NCI-H345 treated with DMSO at 0.1 percent for 48 hours (cell line): ENCODE data around the gene PCBP3.
A peak's percentile ranks its signal among the peaks of the same experiment; 100 is the strongest.
"Not testable (repeated sequence)": the region's sequence is repeated elsewhere in the genome, so short reads cannot be mapped to it uniquely, and the experiment has no call there.

Experiments
- DNase-seq: peaks from one replicate; lab custom pipeline; 2025; ENCODE audit not compliant: unreplicated experiment; lab: John Stamatoyannopoulos, UW

The PCBP3 gene

DNA sequence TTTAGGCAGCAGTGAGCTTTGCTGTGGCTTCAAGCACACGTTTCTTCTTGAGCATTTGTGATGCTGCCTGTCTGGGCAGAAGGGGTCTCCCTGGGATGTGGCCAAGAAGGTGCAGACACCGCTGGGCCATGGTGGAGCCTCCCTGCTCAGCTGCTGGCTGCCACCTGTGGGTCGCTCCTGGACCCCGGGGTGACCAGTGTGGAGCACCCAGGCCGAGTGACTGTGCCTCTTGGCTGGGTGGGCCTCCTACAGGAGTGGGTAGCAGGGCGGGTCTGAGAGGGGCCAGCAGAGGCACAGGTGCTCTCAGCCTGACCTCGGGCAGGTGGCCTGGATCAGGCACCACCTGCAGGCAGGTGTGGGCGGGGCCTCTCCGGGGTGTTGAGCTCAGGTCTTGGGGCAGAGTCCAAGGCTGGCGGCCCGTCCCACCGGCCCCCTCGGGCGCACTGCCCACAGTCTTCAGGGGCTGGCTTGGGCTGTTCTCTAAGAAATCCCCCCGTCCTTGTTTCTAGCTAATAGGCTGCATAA, 296.1 kb downstream of the PCBP3 start:
- DNase-seq, result no peak

DNA sequence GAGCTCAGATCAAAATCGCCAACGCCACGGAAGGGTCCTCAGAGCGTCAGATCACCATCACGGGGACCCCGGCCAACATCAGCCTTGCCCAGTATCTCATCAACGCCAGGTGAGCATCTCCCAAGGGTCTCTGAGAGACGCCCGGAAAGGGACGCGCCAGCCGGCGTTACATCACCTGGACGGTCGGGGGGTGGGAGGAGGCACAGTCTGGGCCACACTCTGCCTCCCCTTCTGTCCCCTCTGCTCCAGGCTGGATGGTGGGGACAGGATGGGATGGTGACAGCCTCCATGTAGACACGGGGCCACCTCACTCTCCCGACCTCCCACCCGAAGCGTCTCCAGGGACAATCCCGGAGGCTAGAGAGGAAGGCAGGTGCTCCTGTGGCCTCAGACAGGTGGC, 296.6 kb downstream of the PCBP3 start:
- no peak for DNase-seq

DNA sequence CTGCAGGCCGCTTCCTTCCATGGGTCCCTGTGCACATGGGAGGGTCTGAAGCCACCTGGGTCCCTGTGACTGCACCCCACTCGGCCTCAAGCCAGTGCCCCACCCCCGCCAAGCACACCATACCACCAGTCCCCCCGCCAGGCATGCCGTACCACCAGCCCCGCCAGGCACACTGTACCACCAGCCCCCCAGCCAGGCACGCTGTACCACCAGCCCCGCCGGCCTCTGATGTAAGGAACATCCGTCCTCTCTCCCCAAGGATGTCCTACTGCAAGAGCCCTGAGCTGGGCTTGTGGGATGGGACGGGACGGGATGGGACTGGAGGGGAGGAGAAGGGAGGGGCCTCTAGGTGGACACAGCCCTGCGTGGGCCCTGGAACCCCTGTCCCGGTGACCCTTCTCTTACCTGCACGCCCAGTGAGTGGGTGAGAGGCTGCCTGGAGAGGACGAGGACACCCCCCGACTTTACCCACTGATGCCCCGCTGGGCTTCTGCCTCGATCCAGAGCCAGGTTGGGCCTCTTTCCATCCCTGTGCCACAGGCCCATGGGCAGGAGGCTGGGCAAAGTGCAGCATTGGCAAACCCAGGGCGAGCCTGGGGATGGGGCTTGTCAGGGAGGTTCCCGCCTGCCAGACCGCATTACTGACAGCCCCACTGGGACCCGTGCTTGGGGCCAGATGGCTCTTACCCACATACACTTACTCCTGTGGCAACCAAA, 297.3 kb downstream of the PCBP3 start:
- no peak for DNase-seq

DNA sequence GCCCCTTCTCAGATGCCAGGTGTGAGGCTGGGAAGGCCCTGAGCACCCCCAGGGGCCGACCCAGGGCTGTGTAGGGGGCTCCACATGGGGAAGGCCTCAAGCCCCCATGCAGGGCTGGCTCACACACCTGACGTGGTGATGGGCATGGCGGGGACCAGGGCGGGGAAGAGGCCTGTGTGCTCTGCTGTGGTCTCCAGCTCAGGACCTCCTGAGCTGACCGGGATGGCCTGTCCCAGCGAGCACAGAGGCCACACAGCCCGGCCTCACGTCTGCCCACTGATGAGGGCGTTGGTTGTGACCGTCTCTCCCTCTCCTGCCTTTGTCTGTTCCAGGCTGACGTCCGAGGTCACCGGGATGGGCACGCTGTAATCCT, 297.8 kb downstream of the PCBP3 start:
- DNase-seq, result no peak

DNA sequence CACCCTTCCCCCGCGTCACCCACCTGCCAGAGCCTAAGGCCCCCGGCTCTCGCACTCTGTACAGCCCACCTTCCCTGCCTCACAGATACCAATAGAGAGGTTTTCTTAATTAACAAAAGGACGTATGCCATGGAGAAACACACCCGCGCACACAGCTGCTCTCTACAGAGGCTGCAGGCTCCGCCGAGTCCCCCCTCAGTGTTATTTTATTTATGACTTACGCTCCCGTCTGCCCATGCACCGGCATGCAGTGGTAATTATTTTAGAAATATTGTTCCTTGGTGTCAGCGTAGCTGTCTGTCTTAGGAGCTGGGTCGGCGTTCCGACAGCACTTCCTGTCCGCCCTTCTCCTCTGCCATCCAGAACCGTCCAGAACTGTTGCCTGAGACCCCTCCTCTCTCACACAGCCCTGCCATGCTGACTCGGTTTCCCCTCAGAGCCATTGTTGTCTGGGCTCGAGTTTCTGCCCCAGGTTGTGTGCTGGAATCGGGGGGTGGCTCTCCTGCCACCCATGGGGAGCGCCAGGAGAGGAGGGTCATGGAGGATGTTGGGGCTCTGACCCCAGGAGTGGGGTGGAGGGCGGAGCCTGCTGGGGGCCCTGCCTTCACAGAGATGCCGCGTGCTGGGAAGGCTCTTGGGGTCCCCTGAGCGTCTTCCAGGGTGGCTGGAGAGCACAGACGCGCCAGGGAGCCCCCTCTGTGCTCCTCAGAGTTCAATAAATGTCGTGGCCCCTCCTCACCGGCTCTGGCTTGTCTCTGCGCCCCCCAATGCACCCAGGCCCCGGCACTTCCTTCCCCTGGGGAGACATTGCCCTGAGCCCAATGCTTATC, 298.4 kb downstream of the PCBP3 start:
- no peak for DNase-seq

DNA sequence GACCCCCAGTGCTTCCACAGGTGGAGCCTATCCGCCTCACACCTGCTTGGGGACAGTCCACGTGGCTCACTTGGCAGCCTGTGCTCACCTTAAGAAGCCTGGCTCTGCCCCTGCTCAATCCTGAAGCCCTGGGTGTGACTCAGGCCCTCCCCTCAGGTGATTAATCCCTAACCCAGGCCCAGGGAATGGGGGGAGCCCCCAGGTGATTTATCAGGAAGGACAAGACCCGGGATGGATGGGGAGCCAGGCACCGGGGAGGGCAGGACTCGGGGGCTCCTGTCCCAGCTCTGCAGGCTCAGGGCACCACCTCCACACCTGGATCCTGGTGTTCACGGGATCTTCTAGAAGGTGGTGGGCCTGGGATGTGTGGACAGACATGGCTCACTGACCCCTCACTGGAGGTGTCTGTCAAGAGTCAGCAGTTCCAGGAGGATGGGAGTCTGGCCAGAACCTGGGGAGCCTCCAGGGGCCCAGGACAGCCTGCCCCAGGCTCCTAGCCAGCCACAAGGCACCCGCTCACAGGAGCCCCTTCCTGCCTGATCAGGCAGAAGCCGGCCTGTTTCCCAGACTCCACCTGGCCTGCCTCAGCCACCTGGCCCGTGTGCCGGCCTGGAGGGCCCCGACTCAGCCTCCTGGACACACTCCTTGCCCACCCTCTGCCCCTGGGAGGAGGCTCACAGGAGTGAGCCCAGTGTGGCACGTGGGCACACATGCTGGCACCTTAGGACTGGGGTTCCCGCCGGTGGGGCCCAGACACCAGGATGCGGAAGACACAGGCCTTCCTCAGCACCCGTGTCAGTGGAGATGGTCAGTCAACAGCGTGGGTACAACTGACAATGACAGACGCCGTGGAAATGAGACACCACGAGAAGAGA, 299.5 kb downstream of the PCBP3 start:
- no peak for DNase-seq

DNA sequence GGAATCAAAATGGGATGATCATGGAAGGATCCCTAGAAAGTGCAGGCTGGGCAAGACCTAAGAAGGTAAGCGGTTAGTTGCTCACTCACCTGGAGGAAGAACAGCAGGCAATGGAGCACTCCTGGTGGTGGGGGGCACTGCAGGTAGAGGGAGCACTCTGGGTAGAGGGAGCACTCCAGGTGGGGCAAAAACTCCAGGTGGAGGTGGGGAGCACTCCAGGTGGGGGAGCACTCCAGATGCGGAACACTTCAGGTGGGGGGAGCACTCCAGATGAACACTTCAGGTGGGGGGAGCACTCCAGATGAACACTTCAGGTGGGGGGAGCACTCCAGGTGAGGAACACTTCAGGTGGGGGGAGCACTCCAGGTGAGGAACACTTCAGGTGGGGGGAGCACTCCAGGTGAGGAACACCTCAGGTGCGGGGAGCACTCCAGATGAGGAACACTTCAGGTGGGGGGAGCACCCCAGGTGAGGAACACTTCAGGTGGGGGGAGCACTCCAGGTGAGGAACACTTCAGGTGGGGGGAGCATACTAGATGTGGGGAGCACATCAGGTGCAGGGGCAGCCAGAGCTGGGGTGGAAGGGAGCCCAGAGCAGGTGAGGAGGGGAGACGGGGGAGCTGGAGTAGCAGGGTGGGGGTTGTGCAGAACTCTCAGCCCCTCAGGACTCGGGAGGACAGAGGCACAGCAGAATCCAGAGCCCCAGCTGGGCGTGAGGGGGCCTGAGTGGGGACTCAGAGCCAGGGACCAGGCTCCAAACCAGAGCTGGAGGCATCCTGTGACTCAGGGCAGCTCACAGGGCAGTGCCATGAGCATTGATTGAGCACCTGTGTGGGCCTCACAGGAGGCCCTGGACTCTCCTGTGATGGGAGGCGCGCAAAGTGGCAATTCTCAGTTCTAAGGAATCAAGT, 300.4 kb downstream of the PCBP3 start:
- no peak for DNase-seq

DNA sequence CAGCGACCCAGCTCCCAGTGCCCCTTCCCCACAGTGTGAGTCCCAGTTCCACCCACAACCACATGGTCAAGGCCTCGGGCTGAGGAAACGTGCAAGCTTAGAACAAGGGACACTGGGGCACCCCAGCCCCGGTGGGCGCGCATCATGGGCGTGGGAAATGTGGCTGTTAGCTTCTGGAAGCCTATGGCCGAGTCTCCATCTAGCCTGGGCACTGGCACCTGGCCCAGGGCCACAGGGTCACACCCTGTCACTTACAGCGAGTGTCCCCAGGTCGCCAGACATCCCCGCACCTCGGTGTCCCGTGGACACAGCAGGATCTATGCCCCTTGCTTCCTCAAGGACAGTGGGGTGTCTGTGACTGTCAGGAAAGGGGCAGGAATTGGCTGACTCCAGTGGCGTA, 301.1 kb downstream of the PCBP3 start:
- DNase-seq, result no peak

DNA sequence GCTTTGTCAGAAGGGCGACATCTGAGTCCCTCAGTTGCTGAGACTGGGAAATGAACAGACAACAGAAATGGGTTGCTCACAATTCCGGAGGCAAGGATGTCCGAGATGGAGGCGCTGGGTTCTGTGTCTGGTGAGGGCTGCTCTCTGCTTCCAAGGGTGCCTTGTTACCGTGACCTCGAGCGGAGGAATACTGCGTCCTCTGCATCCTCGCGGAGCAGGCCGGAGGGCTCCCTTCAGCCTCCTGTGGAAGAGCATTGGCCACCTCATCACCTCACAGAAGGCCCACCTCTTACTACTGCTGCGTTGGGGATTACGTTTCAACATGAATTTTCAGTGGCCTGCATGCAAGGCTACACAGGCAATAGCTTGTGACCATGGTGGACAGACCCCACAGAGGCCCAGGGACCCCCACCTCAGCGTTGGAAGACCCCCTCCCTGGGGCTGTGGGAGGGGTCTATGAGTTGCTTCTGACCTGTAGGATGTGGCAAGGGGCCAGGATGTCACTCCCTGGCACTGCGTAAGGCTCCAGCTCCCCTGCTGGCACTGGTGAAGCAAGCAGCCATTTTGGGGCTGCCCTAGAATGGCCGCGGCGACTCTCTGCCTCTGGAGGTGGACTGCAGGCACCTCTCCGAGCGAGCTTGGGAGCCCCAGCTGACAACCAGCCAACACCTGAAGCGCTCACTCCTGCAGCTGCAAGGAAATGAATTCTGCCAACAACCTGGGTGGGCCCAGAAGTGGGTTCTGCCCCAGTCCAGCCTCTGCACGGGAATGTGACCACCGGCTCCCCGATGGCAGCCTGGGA, 301.7 kb downstream of the PCBP3 start:
- DNase-seq, result no peak

DNA sequence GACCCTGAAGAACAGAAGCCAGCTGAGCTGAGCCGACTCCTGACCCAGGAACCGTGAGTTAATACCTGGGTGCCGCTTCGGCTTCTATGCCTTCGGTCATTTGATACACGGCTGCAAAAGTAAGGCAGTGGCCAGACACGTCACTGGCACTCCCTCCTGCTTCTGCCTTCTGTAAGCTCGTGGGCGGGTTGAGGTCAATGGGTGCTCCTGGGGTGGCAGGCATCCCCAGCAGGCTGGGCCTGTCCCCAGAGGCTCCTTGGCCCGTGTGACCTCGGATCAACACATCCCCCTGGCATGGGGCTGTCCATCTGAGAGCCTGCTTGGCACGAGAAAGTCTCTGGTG, 302.3 kb downstream of the PCBP3 start:
- DNase-seq, result no peak

DNA sequence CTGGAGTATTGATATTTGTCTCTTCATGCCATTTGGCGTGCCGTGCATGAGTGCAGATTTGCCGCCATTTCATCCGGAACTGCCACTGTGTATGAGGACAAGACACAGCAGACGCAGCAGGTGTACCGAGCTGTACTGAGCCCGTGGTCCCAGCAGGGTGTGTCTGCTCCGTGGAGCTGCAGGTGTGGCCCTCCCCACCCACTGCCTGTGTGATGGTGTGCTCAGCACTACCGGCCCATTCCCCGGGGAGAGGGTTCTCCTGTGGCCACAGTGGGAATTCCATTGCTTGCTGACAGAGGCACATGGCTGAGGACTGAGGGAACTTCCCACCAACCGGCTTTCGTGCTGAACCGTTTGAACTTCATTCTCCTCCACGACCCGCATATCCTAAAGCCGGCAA, 303.8 kb downstream of the PCBP3 start:
- peak; percentile 3 for DNase-seq

DNA sequence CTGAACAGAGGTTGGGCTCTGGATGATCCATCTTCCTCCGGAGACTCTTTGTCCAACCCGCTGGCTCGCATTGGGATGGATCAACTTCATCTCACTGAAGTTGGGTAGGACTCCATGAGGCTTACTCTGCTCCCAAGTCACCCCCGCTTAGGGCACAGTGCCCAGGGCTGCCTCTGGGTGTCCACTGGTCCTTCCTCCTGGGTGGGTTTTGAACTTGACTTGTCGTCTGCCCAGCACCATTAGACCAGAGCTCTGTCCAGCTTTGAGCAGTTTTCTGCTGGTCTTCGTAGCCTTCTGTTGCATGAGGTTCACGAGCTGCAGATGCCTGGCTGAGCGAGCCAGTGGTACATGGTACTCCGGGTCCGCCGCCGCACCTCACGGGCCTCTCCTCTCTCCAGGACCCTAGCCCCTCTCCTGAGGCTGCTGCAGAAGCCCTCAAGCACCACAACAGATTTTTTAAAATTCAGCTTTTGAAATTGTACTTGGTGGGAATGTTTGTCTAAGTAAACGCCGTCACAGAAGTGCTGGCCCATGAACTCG, 304.3 kb downstream of the PCBP3 start:
- no peak for DNase-seq

DNA sequence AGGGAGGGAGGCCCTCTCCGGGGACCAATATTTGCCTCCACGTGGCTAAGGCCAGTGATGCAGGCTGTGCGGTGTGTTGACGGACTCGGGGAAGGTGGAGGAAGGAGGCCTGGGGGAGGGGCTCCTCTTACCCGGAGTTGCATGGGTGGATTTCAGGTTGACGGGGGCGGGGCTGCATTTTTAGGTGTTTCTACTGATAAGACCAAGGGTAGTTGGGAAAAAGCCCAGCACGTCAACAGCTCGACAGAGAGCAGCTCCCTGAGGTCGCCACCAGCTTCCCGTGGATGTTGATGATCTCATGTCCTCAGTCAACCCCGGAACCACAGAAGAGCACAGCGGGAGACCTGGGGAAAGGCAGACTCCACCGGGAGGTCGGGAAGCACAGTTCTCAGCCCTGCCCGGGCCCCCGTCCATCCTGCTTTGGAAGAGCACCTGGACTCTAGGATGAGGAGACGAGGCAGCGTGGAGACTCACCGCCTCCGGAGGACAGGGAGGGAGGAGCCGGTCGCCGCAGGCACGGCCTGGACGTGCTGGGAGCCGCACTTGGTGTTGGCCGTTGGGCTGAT, 305.1 kb downstream of the PCBP3 start:
- peak; percentile 13 for DNase-seq

DNA sequence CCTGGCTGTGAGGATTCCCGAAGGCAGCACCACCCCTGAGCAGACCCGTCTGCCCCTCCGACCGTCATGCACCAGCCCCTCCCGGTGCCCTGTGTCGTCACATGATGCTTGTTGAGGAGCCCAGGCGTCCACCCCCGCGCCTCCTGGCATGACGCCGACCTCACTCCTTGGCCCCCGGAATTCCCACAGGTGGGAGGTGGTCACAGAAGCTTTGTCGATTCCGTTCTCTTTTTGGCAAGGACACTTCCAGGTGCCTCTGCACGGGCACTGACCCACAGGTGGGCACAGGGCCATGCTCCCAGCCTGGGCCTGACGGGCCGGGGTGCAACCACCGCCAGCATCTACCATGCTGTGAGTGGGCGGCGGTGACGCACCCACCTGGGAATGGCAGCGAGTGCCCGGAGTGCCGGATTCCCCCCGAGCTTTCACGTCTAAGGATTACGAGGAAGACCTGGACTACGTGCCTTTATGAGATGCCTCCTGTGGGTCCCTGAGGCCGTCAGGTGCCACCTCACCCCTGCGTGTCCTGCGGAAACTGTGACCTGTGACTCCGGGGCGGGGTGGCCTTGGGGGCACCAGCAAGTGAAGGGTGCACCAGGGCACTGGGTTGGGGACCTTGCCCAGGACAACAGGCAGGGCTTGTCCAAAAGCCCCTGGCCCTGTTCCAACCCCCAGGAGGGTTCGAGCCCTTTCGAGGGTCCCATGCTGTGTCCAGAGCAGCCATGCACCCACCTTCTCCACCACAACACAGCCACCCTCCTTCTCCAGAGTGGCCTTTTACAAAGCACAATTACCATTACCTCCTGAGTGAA, 306.6 kb downstream of the PCBP3 start:
- no peak for DNase-seq

DNA sequence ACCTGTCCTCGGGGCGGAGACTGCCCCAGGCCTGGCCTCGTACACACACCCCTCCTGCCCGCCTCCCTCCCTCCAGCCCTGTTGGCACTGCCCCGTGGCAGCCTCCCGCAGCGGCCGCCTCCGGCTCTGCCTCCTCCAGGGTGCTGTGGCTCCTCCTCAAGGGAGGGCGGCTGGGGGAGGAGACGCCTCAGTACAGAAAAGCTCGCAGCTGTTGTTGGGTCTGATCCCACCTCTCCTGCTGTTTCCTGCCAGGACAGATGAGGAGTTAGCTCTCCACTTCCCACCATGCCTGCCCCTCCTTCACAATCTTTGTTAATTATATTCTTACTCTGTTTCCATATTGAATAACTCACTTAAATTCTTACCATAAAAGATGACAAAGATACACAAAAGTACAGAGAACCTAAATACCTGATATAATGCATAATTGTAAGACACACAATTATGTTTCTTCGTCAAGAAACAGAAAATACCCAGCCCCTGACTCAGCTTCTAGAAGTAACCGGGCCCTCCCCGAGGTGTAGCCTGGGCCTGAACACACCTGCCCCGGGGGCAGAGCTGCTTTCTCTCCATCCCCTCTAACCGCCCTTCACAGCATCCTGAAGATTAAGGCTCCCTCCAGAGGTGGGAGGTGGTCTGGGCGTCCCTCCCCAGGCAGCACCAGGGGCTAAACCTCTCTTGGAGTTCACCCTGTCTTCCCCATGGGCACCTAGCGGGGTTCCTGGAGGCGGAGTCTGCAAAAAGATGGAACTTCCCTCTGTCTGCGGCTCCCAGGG, 307.4 kb downstream of the PCBP3 start:
- DNase-seq, result peak; percentile 26

DNA sequence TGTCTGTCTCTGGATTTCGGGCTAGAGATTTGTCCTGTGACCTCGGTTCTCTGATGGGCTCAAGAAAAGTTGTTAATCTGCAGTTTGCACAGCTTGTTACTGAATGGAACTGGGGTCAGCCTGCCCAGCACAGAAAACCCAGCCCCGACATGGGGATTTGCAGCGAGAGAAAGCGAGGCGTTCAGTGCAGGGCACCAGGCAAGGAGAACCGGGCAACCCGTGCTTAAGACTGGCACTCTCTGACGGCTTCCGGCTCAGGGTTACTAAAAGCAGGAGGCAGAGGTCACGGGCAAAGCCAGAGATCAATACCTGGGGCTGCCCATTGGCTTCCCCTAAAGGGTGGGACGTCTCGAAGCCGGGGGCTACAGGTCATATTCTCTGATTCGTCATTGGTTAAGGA, 308.2 kb downstream of the PCBP3 start:
- DNase-seq, result no peak

DNA sequence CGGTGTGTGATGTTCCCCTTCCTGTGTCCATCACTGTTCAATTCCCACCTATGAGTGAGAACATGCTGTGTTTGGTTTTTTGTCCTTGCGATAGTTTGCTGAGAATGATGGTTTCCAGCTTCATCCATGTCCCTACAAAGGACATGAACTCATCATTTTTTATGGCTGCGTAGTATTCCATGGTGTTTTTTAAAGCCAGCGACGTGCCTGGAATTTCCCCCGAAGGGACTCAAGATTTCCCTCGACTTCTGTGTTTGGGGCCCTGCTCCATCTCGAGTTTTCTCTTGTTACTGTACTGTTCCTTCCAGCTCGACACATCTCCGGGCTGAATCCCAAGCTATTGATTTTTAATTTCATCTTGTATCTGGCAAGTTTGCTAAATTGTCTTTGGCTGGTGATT, 309.0 kb downstream of the PCBP3 start:
- DNase-seq, result not testable (repeated sequence)
